ENCODE results near the gene HORMAD1. TPM values are rescaled to one million over a fixed set of nuclear protein-coding genes. Genes with fewer than 3 reads are reported as not detected.
"Not testable (repeated sequence)": the region's sequence is repeated elsewhere in the genome, so short reads cannot be mapped to it uniquely, and the experiment has no call there.

HORMAD1 gene
- not detected for polyA plus RNA-seq (2013, experiment 1 of 2; ENCODE audit: insufficient read length)
- not detected for polyA plus RNA-seq (2013, experiment 2 of 2; ENCODE audit: insufficient read length)

- no peak for DNase-seq
These were observed at the start of gene HORMAD1 for GRCh38 chr1:150720703-150721102. TSS of gene HORMAD1 (minus strand) at chr1:150720895. CDS start at chr1:150719505, 1,390 bp downstream.

GRCh38 chr1:150767704-150768103, 47.0 kb upstream of the HORMAD1 start:
- DNase-seq: not testable (repeated sequence)

- DNase-seq: not testable (repeated sequence)
These were observed 45.2 kb upstream of the HORMAD1 start for GRCh38 chr1:150765977-150766301.

GRCh38 chr1:150765296-150765976, 44.7 kb upstream of the HORMAD1 start, which contains the start of gene CTSS:
TSS of gene CTSS (minus strand) at chr1:150765778. CDS start at chr1:150764763, 1,015 bp downstream.
- DNase-seq: peak; percentile 18

GRCh38 chr1:150764617-150765101, 44.0 kb upstream of the HORMAD1 start:
- DNase-seq: peak; percentile 70

- no peak for DNase-seq
These were observed 42.3 kb upstream of the HORMAD1 start for GRCh38 chr1:150763018-150763417.

GRCh38 chr1:150762552-150762951, 41.9 kb upstream of the HORMAD1 start:
- DNase-seq: no peak

GRCh38 chr1:150761801-150762200, 41.1 kb upstream of the HORMAD1 start:
- DNase-seq: no peak

GRCh38 chr1:150760013-150760412, 39.3 kb upstream of the HORMAD1 start:
- peak; percentile 5 for DNase-seq

GRCh38 chr1:150753416-150753815, 32.7 kb upstream of the HORMAD1 start:
- no peak for DNase-seq

- DNase-seq: no peak
These were observed 30.7 kb upstream of the HORMAD1 start for GRCh38 chr1:150751443-150751842.

- DNase-seq: no peak
These were observed 29.1 kb upstream of the HORMAD1 start for GRCh38 chr1:150749720-150750311.

GRCh38 chr1:150748878-150749719, 28.4 kb upstream of the HORMAD1 start:
- no peak for DNase-seq

GRCh38 chr1:150730130-150730721, 9.5 kb upstream of the HORMAD1 start:
- DNase-seq: no peak

GRCh38 chr1:150724336-150724735, 3.6 kb upstream of the HORMAD1 start:
- no peak for DNase-seq

- DNase-seq: no peak
These were observed 597 bp downstream of the HORMAD1 start for GRCh38 chr1:150720098-150720497.

- DNase-seq: no peak
These were observed 2.3 kb downstream of the HORMAD1 start for GRCh38 chr1:150718225-150718891.

- DNase-seq: not testable (repeated sequence)
These were observed 11.7 kb downstream of the HORMAD1 start for GRCh38 chr1:150709031-150709430.

- DNase-seq: no peak
These were observed 12.1 kb downstream of the HORMAD1 start for GRCh38 chr1:150708595-150708994.

- DNase-seq: no peak
These were observed 14.6 kb downstream of the HORMAD1 start for GRCh38 chr1:150706091-150706490.

- no peak for DNase-seq
These were observed 17.3 kb downstream of the HORMAD1 start for GRCh38 chr1:150703427-150703826.

All from fibroblast of skin of scalp (primary cell).